ENCODE data around the gene BPTF.

DNA sequence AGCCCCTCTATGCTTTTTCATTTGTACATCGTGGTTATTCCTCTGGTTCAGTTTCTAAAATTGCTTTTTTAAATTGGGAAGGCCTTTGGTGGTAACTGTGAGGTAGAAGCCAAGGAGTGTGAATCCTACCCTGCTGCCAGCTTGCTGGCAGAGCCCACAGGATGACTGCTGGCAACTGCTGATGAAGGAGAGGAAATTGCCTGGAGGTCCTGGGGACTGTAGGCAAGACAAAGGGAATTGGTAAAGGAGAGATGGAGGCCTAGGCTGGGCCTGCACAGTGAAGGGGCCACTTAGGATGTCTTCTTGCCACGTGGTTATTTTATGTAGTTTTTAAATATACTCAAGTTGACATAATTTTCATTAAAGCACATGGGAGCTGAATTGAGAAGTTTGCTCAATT lies 155.2 kb downstream of the BPTF start:
- TF ChIP-seq, protein P1, sequence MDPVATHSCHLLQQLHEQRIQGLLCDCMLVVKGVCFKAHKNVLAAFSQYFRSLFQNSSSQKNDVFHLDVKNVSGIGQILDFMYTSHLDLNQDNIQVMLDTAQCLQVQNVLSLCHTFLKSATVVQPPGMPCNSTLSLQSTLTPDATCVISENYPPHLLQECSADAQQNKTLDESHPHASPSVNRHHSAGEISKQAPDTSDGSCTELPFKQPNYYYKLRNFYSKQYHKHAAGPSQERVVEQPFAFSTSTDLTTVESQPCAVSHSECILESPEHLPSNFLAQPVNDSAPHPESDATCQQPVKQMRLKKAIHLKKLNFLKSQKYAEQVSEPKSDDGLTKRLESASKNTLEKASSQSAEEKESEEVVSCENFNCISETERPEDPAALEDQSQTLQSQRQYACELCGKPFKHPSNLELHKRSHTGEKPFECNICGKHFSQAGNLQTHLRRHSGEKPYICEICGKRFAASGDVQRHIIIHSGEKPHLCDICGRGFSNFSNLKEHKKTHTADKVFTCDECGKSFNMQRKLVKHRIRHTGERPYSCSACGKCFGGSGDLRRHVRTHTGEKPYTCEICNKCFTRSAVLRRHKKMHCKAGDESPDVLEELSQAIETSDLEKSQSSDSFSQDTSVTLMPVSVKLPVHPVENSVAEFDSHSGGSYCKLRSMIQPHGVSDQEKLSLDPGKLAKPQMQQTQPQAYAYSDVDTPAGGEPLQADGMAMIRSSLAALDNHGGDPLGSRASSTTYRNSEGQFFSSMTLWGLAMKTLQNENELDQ (CRISPR knock-in tag; IDR thresholded peaks at IDR 0.05; ENCODE audit: borderline replicate concordance): no peak
- TF ChIP-seq TAF15 (IDR thresholded peaks at IDR 0.05; ENCODE audit: low read depth, low read length, poor library complexity, severe bottlenecking): no peak
- TF ChIP-seq BRD4 (CRISPR knock-in tag; IDR thresholded peaks at IDR 0.05): no peak
- no peak for TF ChIP-seq XRCC5 (optimal IDR thresholded peaks at IDR 0.05; ENCODE audit: low read length)
- TF ChIP-seq, protein P2, sequence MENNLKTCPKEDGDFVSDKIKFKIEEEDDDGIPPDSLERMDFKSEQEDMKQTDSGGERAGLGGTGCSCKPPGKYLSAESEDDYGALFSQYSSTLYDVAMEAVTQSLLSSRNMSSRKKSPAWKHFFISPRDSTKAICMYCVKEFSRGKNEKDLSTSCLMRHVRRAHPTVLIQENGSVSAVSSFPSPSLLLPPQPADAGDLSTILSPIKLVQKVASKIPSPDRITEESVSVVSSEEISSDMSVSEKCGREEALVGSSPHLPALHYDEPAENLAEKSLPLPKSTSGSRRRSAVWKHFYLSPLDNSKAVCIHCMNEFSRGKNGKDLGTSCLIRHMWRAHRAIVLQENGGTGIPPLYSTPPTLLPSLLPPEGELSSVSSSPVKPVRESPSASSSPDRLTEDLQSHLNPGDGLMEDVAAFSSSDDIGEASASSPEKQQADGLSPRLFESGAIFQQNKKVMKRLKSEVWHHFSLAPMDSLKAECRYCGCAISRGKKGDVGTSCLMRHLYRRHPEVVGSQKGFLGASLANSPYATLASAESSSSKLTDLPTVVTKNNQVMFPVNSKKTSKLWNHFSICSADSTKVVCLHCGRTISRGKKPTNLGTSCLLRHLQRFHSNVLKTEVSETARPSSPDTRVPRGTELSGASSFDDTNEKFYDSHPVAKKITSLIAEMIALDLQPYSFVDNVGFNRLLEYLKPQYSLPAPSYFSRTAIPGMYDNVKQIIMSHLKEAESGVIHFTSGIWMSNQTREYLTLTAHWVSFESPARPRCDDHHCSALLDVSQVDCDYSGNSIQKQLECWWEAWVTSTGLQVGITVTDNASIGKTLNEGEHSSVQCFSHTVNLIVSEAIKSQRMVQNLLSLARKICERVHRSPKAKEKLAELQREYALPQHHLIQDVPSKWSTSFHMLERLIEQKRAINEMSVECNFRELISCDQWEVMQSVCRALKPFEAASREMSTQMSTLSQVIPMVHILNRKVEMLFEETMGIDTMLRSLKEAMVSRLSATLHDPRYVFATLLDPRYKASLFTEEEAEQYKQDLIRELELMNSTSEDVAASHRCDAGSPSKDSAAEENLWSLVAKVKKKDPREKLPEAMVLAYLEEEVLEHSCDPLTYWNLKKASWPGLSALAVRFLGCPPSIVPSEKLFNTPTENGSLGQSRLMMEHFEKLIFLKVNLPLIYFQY (CRISPR knock-in tag; IDR thresholded peaks at IDR 0.05; ENCODE audit: borderline replicate concordance): no peak

Data from HepG2 (cell line).